Activated CD4-positive, alpha-beta T cell treated with anti-CD3 and anti-CD28 coated beads, Interleukin-2, amount 50 U/mL, for 24 hours (primary cell): ENCODE data around the gene C2CD4A.

ENCODE experiments used
- DNase-seq, 2 donors: peaks; one replicate each; pipeline ENCODE4 v3.0.0-alpha.2; 2020; ENCODE audit warnings: low read depth in 1 of 2, low spot score in 1 of 2

C2CD4A gene

DNA sequence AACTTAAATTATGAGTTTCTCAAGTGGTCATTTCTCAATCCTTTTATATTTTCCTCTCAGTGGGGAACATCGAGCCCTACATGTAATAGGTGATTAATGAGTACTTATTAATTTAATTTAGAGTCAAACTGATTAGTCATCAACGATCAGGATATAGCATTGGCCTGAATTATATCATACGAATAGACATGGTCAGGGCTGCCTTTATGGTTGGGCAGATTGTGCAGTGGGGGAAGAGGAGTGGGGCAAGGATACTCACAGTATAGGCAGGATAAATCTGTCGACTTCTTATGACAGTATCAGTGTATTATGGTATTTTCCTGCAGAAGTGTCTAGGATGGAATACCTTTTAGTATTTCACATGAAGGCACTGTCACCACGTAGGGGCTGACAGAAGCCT, 27.0 kb downstream of the C2CD4A start:
- DNase-seq, result no peak

DNA sequence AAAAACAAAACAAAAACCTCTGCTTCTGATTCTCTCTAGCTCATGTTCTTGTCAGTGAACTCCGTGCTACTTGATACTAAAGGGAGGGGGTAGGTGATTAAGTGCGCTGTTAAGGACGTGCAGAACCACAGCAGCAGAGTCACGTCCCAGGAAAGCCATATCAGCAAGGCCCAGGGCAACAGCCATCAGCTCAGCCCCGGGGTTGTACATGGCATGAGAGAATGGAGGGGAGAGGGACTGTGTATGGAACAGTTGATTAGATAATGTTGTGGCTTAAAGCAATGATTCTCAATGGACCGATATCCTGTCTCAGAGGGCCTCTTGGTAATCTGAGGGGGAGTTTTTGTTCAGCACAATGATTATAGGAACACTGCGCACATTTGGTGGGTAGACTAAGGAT, 27.6 kb downstream of the C2CD4A start:
- no peak for DNase-seq

DNA sequence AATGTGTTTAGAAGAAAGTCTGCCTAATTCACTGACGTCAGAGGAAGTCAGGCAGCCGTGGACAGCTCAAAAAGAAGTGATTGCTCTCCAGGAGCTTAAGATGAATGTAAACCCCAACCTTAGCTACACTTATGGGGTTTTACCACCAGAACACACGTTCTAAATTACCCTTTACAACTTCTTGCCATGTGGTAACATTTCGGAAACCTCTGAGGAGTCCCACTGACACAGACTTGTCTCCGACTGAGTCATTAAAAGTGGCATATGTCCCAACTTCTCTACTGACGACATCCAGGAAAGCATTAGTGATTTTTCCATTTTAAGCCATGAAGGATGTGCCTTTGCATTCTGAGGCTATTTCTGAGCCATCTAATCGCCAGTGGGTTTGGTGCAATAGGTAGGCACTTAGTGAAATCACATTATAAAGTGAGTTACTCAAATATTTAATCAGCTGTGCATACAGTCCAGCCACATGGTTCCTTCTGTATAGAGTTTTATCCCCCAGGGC, 32.4 kb downstream of the C2CD4A start:
- DNase-seq, result no peak

DNA sequence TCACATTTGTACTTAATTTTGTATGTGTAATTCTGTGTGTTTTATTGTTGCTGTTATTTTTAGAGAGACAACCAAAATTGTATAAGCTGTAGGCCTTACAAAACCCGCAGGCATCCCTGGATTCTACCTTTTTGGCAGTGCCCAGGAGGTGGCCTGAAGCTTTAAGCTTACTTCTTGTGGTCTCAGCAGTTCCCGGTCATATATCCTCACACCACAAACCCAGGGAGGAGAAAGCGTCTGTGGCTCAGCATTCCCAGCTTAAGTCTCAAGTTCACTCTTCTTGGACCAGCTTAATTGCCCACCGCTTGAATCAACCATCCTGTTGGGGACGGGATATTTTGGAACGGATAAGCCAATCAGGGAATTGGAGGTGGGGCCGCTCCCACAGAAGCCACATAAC, 36.7 kb downstream of the C2CD4A start:
- no peak for DNase-seq

DNA sequence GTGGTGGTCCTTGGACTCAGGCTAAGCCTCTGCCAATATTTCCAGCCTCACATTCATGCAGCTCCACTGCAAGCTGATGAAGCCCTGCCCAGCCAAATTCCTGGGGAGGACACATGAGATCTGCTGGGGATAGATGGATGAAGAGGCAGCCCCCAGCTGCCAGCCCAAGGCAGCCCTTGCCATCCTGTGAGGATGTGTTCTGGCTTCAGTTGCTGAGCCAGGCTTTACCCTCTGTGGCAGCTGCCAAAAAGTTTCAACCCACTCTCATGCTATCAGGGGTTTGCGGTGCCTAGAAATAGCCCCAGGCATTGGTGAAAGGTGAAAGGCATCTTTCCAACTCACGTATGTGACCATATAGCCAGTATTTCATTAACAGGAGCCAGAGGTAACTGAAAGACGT, 37.6 kb downstream of the C2CD4A start:
- DNase-seq, result no peak

DNA sequence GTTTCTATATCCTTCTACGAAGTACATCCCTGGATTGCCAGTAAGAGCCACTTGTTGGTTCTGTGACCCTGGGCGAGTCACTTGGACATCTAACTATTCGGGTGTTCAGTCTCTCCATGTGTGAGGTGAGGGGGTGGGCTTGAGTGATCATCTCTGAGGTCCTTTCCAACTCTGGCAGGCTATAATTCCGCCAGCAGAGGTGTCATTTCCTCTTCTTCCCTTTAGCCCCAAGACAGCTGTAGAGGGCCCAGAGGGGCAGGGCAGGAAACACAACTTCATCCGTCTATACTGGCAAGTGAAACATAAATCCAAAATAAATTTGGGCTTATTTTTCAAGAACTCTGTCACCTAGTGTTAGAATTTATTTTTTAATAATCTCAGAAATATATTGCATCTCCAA, 38.1 kb downstream of the C2CD4A start:
- DNase-seq, result no peak

DNA sequence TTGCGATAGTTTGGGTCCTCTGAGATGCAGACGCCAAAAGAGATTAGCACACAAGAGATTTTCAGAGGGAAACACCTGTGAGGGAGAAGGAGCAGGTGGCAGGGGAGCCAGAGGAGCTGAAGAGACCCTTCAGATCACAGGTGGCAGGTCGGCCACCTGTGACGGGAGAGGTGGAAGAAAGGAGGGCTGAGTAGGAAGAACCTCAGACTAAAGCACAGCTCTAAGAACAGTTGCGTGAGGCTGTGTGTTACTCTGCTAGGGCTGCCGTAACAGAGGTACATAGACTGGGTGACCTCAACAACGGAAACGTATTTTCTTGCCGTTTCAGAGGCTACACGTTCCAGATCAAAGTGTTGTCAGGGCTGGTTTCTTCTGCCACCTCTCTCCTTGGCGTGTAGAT, 38.5 kb downstream of the C2CD4A start:
- DNase-seq, result no peak

DNA sequence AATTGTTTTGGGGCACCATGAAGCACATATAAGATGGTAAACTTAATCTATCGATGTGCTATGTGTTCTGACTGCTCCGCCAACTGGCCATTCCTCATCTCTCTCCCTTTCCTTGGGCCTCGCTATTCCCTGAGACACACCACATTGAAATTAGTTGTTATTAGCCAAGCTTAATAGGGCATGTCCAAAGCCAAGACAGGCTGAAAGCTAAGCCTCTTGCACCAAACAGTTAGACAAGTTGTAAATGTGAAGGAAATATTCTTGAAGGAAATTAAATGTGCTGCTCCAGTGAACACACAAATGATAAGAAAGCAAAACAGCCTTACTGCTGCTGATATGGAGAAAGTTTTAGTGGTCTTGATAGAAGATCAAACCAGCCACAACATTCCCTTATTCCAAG, 39.3 kb downstream of the C2CD4A start:
- DNase-seq, result no peak

DNA sequence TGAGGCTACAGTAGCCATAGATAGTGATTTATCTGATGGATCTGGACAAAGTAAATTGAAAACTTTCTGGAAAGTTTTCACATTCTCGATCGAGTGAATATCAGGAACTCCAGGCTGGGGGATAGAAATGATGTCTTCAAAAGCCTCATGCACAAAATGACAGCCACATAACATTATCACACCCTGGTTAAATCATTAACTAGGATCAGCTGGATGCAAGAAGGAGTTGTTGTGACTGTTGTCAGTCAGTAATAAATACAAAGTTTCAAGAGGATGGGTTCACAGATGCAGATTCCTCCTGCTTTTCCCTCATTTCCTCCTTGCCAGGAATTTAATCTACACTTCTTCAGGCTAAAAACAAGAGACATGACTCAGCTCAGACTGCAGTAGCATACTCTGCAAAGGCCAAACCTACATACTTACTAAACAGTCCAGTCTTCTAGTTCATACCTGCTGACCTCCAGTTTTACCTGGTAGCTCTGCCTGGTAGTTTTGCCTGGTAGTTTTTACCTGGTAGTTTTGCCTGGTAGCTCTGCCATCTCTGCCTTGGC, 40.9 kb downstream of the C2CD4A start:
- DNase-seq, result no peak

DNA sequence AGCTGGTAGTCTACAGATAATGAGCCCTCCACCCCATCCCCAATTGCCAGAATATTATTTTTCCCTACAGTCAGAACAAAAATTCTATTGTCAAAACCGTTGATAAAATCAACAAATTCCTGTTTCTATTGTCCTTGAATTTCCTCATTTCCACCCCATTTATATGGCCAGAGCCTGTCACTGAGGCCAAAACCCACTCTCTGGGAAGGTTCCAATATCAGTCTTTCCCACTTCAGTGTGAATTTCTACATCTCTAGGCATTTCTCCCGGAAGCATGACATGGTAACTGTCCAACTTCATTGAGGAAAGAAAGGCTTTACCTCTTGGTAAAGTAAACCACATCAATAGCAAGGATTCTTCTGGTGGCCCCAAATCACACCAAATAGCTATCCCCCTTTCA, 41.6 kb downstream of the C2CD4A start:
- no peak for DNase-seq

DNA sequence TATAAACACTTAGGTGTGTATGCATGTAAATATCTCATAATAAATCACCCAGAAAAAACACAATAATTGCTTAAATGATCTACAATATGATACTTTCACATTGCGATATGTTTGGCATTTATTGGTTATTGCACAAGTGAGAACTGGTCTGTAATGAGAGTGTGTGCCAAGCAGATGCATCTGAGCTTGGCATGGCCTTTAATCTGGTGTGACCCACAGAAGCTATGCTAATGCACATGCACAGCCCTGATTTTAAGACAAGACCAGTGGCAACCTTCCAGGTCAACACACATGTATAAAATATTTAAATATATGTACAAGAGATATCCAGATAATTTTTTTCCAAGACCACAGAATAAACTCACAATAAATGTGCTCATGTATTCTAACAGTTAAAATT, 42.7 kb downstream of the C2CD4A start:
- no peak for DNase-seq

DNA sequence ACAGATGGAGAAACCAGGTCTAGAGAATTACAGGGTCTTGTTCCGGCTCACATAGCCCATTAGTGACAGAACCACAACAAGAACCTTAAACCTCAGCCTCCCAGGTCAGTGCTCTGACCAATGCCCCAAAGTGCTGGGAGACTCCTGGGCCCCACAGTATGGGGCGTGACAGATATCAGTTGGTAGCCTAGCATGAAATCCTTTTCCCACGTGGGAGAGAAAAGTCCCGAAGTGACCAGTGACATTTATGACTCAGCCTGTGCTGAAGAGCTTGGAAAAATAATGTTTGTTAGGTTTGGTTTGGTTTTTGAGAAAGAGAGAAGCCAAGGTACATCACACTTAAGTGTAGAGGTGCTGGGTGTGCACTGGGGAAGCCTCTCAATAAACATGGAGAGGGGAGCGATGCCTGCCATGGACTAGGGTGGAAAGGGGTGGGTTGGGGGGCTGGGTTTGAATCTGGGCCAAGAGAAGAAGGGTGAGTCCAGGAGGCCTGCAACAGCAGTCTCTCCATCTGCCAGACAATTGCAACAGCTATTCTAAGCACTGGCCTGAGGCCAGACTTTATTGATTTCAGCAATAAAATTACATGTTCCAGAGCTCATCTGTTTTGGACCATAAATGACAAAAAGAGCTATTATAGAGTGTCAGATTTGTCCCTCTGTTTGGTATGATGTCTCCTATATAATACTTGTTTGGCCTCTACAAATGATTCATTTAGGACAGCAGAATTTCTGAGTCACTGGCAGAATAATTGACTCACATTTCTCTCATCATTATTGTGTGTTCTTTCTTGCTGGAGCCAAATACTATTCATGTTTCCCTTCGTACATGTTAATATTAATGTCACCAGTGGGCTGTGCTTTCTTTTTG, 43.4 kb downstream of the C2CD4A start:
- DNase-seq, result peak in 1 of 2 donors; percentile 36

DNA sequence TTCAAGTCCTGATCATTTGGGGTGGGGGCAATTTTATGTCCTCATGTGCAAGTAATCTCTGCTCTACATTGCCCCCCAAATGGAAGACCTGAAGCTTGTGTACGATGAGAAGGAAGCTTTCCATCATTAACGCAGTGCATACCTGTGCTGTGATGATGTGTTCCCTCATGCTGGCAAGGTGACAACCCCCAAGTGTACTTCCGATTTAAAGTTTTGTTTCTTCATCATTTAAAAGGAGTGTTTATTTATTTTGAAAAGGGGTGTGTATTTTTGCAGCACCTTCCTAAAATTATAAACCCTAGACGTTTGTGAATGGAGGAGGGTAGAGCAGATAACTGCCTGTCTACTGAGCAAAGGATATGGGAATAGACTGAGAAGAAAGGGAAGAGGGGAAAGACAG, 45.3 kb downstream of the C2CD4A start:
- no peak for DNase-seq

DNA sequence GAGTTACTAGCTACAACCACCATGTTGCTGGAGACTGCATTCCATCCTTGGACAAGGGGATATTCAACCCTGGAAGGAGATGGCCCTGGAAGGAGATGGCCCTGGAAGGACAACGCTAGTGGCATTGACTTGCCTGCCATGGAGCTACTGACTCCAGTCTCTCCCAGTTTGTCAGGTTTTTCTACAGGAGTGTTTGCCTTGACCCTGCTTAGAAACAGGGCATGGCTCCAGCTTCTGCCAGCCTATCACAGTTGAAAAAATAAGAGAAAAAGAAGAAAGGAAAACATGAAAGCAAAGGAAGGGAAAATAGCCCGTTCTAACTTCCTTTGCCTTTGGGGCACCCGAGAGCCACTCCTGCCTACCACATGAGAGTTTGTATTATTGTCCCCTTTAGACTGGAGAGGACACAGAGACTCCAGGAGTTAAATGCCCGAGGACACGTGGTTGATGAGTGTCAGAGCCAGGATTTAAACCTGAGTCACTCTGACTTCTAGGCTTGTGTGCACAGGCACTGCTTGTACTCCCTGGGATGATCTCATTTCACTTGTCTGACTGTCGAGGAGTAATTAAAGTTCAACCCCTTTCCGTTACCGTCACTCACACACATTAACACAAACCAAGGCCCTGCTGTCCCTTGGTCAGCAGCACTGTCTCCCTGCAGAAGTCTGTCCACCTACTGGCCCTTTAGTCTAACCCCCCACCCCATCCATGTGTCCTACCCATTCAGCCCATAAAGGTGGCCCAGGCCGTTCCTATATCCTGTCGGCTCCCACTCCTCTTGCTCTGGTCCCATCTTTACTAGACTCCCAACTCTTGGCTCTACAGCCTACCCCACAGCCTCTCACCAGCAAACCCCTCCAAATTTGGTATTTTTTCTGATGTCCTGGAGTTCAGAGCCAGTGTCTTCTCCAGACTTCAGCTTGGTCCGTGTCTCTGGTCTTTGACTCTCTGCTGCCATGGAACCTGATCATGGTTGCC, 46.1 kb downstream of the C2CD4A start:
- DNase-seq, result no peak

DNA sequence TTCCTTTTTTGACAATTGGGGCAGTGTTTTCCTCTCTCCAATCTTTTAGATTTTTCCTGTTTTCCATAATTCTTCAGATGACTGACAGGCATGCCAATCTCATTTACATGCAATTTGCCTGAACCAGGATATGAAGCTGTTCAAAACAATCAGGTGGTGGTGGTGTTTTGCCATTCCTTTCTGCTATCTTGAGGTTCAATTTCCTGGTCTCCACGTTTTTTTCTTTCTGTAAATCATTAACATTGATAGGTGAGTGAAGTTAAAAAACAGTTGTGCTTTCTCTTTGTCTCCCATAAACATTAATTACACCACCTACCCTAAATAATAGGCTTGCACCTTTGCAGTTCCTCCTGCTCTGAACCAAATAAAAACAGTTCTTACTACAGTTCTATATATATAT, 49.1 kb downstream of the C2CD4A start:
- no peak for DNase-seq

DNA sequence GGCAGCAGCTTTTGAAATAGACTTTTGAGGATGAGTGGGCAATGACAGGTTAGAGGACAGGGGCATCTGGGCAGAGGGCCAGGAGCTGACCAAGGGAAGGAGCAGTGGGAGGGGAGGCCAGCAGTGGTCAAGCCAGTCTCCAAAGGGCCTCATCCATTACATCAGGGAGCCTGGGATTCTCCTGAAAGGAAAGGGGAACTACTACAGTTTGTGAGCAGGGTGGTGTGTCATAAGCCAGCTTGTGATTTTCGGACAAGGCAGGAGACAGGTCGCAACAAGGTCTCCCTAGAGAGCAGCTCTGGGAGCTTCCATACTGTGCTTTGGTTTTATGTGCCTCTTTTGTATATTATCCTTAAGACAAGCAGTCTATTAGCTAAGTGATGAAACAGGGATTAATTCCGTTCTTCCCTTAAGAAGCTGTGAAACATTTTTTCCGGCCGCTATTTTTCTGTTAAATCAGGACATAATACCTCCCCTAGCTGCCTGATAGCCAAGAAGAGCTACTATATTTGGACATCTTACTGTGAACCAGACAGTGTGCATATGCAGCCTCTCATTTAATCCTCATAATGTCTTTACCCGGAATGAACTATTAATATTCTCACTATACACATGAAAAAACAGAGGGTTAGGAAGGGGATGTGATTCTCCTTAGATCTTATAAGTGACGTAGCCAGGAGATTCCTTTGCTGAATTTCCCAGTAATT, 51.9 kb downstream of the C2CD4A start:
- DNase-seq, result no peak

DNA sequence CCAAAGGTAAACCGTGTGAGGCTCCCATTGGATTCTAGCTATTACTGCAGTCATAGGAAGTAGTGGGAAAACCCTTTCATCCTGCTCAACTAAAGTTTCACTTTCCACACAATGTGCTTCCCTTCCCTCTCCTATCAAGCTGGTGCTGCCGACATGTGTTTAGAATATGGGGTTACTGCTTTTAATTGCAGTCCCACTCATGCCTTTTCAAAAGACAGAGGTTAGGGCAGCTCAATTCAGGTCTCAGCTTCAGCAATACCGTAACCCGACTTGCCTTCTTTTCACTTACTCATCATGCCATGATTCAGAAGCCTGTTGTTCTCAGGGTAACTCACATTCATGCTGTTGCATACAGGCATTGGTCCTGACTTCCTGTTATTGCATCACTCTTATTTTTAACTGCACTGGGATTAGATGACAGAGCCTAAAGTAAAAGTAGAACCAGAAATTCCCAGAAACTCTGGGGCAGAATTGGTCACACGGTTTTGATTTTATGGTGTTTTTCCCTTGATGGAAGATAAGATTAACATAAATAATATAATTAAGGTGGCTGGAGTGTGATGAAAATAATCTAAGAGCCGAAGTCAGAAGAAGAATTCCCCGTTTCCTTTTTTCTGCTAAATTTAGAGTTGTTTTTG, 52.6 kb downstream of the C2CD4A start:
- DNase-seq, result peak in 1 of 2 donors; percentile 40

DNA sequence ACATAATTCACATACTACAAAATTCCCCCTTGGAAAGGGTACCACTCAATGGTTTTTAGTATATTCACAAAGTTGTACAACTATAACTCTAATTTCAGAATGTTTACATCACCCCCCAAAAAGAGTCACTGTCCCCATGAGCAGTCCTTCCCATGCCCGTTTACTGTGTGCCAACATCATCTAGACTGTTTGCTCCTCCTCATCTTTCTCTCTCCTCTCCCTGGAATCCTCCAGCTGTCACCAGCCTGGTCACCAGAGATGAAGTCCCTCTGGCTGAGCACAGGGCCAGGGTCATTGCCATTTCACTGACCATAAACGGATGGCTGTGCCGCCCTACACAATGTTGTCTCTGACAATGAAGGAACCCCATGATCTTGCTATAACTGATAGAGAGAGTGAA, 53.1 kb downstream of the C2CD4A start:
- DNase-seq, result no peak
